ENCODE data around the gene SBF2. TPM values are rescaled to one million over a fixed set of nuclear protein-coding genes. Genes with fewer than 3 reads are reported as not detected.
"Not testable (repeated sequence)": the region's sequence is repeated elsewhere in the genome, so short reads cannot be mapped to it uniquely, and the experiment has no call there.

SBF2 gene
- total and polyA plus RNA-seq, 4 experiments from 2014 or later = 0.50 to 15.4 (median 10.2) TPM

- Histone ChIP-seq H3K9me3 (ENCODE audit: control insufficient read depth in 1 of 2, low read length in 2 of 2) (peaks cover 0 to 7% of the 10 kb centered on the region in 2 donors), H3K27me3 (ENCODE audit: insufficient read depth, low read length) (no peaks in the 10 kb centered on the region), H3K36me3 (ENCODE audit: insufficient read depth, low read length) (no peaks in the 10 kb centered on the region), H3K4me1 (ENCODE audit: insufficient read depth, low read length) (no peaks in the 10 kb centered on the region), H3K27ac (ENCODE audit: low read depth, low read length) (no peak overlapping the region), H3K4me3 (ENCODE audit: low read length in 2 of 2) (no peak overlapping the region)
- no peak for DNase-seq
- Mint-ChIP-seq H3K9me3 (peaks cover 2 to 53% (median 26%) of the 10 kb centered on the region in 8 donors), H3K4me1 (no peaks in the 10 kb centered on the region), H3K36me3 (peaks cover 30 to 41% of the 10 kb centered on the region in 2 donors), H3K4me3 (peak overlapping the region in 1 of 8 donors; percentile 38), H3K27ac (no peak overlapping the region), H3K27me3 (no peaks in the 10 kb centered on the region)
- intact Hi-C loops (cut with micrococcal nuclease) = no loop called here
- CTCF ChIA-PET (ENCODE audit: partially characterized antibody) = no interaction called here
- POLR2A ChIA-PET (ENCODE audit: partially characterized antibody) = no interaction called here
These were observed 249.4 kb downstream of the SBF2 start for GRCh38 chr11:10044618-10045017.

DNA sequence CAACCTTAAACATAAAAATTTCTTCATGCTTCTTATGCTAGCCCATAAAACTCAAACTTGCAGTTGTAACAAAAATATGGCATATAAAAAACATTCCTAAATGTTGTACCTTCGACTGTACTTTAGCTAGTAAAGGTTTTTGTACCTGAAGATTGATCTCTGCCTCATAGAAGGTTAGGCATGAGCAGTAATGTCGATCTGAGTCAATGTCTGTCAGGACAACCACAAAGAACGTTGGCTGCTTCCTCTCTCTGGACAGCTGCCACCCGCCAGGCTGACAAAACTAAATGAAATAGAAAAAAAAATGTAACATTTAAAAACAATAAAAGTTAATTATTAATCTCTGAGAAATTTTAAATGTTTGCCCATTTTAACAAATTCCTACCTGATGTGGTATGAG is 251.3 kb downstream of the SBF2 start:
- intact Hi-C loops (cut with micrococcal nuclease) = no loop called here
- no peaks in the 10 kb centered on the region for H3K4me1 ChIP-seq (ENCODE audit: insufficient read depth, low read length)
- no peaks in the 10 kb centered on the region for H3K36me3 ChIP-seq (ENCODE audit: insufficient read depth, low read length)
- no peaks in the 10 kb centered on the region for H3K4me1 Mint-ChIP-seq
- H3K27ac Mint-ChIP-seq = no peak overlapping the region
- peaks cover 30 to 50% of the 10 kb centered on the region in 2 donors for H3K36me3 Mint-ChIP-seq
- H3K27me3 Mint-ChIP-seq = no peaks in the 10 kb centered on the region
- ChIA-PET CTCF (ENCODE audit: partially characterized antibody) (no interaction called here), POLR2A (ENCODE audit: partially characterized antibody) (no interaction called here)
- H3K9me3 Mint-ChIP-seq = peaks cover 2 to 47% (median 26%) of the 10 kb centered on the region in 8 donors
- no peaks in the 10 kb centered on the region for H3K27me3 ChIP-seq (ENCODE audit: insufficient read depth, low read length)
- H3K9me3 ChIP-seq (ENCODE audit: control insufficient read depth in 1 of 2, low read length in 2 of 2) = peaks cover 0 to 7% of the 10 kb centered on the region in 2 donors
- H3K4me3 ChIP-seq (ENCODE audit: low read length in 2 of 2) = no peak overlapping the region
- no peak overlapping the region for H3K27ac ChIP-seq (ENCODE audit: low read depth, low read length)
- no peak overlapping the region for H3K4me3 Mint-ChIP-seq
- DNase-seq = no peak

DNA sequence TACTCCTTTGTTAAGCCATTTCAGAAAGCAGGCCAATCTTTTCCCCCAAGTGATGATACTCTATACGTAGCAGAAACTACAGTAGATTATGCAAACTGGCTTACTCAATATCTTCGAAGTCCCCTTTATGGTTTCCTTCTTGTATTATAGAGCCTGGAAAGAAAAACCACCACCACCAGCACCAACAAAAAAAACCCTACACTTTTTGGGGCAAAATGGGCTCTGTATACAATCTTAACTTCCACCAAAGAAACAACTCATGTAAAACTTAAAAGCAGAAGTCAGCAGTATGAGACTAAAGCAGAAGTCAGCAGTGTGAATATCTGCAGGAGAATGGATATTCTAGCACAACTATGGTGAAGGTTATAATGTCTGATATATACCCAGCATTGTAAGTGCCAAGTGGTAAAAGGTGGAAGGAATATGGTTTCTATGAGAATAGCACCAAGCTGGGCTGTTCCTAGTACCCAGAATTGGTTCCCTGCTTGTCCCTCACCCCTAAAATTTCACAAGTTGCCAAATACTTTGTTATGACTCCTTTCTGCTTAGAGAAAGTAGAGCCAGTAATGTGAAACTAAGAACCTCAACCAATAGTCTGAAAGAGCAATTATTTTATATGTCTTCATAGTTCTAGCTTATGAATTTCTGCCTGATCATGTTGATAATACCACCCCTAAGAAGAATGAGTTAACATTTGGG is 252.1 kb downstream of the SBF2 start:
- Histone ChIP-seq H3K27ac (ENCODE audit: low read depth, low read length) (no peak overlapping the region), H3K9me3 (ENCODE audit: control insufficient read depth in 1 of 2, low read length in 2 of 2) (peaks cover 0 to 7% of the 10 kb centered on the region in 2 donors), H3K36me3 (ENCODE audit: insufficient read depth, low read length) (no peaks in the 10 kb centered on the region), H3K4me3 (ENCODE audit: low read length in 2 of 2) (no peak overlapping the region), H3K4me1 (ENCODE audit: insufficient read depth, low read length) (no peaks in the 10 kb centered on the region), H3K27me3 (ENCODE audit: insufficient read depth, low read length) (no peaks in the 10 kb centered on the region)
- Mint-ChIP-seq H3K27me3 (no peaks in the 10 kb centered on the region), H3K36me3 (peaks cover 26 to 50% of the 10 kb centered on the region in 2 donors), H3K4me1 (no peaks in the 10 kb centered on the region), H3K9me3 (peaks cover 0 to 39% (median 23%) of the 10 kb centered on the region in 8 donors), H3K27ac (no peak overlapping the region), H3K4me3 (no peak overlapping the region)
- POLR2A ChIA-PET (ENCODE audit: partially characterized antibody) = no interaction called here
- no peak for DNase-seq
- CTCF ChIA-PET (ENCODE audit: partially characterized antibody) = no interaction called here
- intact Hi-C loops (cut with micrococcal nuclease) = no loop called here

DNA sequence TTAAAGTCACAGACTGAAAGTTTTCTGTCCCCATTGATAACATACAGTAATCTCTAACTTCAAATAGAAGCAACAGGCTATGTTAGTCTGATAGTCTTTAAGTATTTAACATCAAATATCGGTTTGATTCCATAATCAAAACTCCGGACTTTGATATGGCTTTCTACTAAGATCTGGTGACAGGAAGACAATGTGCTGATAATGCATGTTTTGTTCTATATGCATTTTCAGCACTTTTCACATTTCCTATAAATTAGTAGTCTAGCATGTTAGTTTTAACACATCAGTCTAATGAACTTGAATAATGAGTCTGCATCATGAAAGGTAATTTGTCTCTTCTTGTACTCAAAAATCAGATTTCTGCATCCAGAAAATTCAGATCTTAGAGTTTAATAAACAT is 252.7 kb downstream of the SBF2 start:
- H3K27me3 Mint-ChIP-seq = no peaks in the 10 kb centered on the region
- no peak overlapping the region for H3K27ac Mint-ChIP-seq
- ChIA-PET CTCF (ENCODE audit: partially characterized antibody) (no interaction called here), POLR2A (ENCODE audit: partially characterized antibody) (no interaction called here)
- Histone ChIP-seq H3K27me3 (ENCODE audit: insufficient read depth, low read length) (no peaks in the 10 kb centered on the region), H3K4me3 (ENCODE audit: low read length in 2 of 2) (no peak overlapping the region), H3K27ac (ENCODE audit: low read depth, low read length) (no peak overlapping the region), H3K4me1 (ENCODE audit: insufficient read depth, low read length) (no peaks in the 10 kb centered on the region), H3K36me3 (ENCODE audit: insufficient read depth, low read length) (no peaks in the 10 kb centered on the region), H3K9me3 (ENCODE audit: control insufficient read depth in 1 of 2, low read length in 2 of 2) (peaks cover 0 to 7% of the 10 kb centered on the region in 2 donors)
- no peak overlapping the region for H3K4me3 Mint-ChIP-seq
- H3K9me3 Mint-ChIP-seq = peaks cover 0 to 35% (median 21%) of the 10 kb centered on the region in 8 donors
- intact Hi-C loops (cut with micrococcal nuclease) = no loop called here
- DNase-seq = no peak
- H3K4me1 Mint-ChIP-seq = no peaks in the 10 kb centered on the region
- peaks cover 26 to 50% of the 10 kb centered on the region in 2 donors for H3K36me3 Mint-ChIP-seq

- H3K27ac ChIP-seq (ENCODE audit: low read depth, low read length) = no peak overlapping the region
- intact Hi-C loops (cut with micrococcal nuclease) = no loop called here
- no peak for DNase-seq
- no peak overlapping the region for H3K4me3 ChIP-seq (ENCODE audit: low read length in 2 of 2)
- Mint-ChIP-seq H3K27me3 (no peaks in the 10 kb centered on the region), H3K4me1 (no peaks in the 10 kb centered on the region), H3K9me3 (peaks cover 0 to 18% (median 8%) of the 10 kb centered on the region in 8 donors), H3K4me3 (no peak overlapping the region), H3K27ac (no peak overlapping the region), H3K36me3 (peaks cover 24 to 46% of the 10 kb centered on the region in 2 donors)
- POLR2A ChIA-PET (ENCODE audit: partially characterized antibody) = no interaction called here
- H3K36me3 ChIP-seq (ENCODE audit: insufficient read depth, low read length) = no peaks in the 10 kb centered on the region
- H3K9me3 ChIP-seq (ENCODE audit: control insufficient read depth in 1 of 2, low read length in 2 of 2) = no peaks in the 10 kb centered on the region
- no peaks in the 10 kb centered on the region for H3K27me3 ChIP-seq (ENCODE audit: insufficient read depth, low read length)
- no peaks in the 10 kb centered on the region for H3K4me1 ChIP-seq (ENCODE audit: insufficient read depth, low read length)
- CTCF ChIA-PET (ENCODE audit: partially characterized antibody) = no interaction called here
These were observed 255.3 kb downstream of the SBF2 start for GRCh38 chr11:10038521-10039302.

- POLR2A ChIA-PET (ENCODE audit: partially characterized antibody) = not testable (repeated sequence)
These were observed 258.1 kb downstream of the SBF2 start for GRCh38 chr11:10035932-10036331.

GRCh38 chr11:10032935-10033334 is 261.1 kb downstream of the SBF2 start:
- Histone ChIP-seq H3K9me3 (ENCODE audit: control insufficient read depth in 1 of 2, low read length in 2 of 2) (no peaks in the 10 kb centered on the region), H3K4me1 (ENCODE audit: insufficient read depth, low read length) (no peaks in the 10 kb centered on the region), H3K36me3 (ENCODE audit: insufficient read depth, low read length) (no peaks in the 10 kb centered on the region), H3K27me3 (ENCODE audit: insufficient read depth, low read length) (no peaks in the 10 kb centered on the region), H3K27ac (ENCODE audit: low read depth, low read length) (no peak overlapping the region), H3K4me3 (ENCODE audit: low read length in 2 of 2) (no peak overlapping the region)
- POLR2A ChIA-PET (ENCODE audit: partially characterized antibody) = no interaction called here
- no peak for DNase-seq
- CTCF ChIA-PET (ENCODE audit: partially characterized antibody) = no interaction called here
- peaks cover 10 to 18% of the 10 kb centered on the region in 2 donors for H3K36me3 Mint-ChIP-seq
- intact Hi-C loops (cut with micrococcal nuclease) = no loop called here
- H3K4me1 Mint-ChIP-seq = no peaks in the 10 kb centered on the region
- no peaks in the 10 kb centered on the region for H3K27me3 Mint-ChIP-seq
- H3K4me3 Mint-ChIP-seq = no peak overlapping the region
- no peak overlapping the region for H3K27ac Mint-ChIP-seq
- H3K9me3 Mint-ChIP-seq = peaks cover 0 to 7% (median 0%) of the 10 kb centered on the region in 8 donors

More at GRCh38 chr11:10035932-10036331, 258.1 kb downstream of the SBF2 start:
- H3K4me3 ChIP-seq (ENCODE audit: low read length in 2 of 2); H3K36me3 ChIP-seq (ENCODE audit: insufficient read depth, low read length); H3K4me1 Mint-ChIP-seq; H3K4me3 Mint-ChIP-seq; DNase-seq; H3K27ac Mint-ChIP-seq; intact Hi-C loops (cut with micrococcal nuclease); H3K27me3 Mint-ChIP-seq; H3K9me3 ChIP-seq (ENCODE audit: control insufficient read depth in 1 of 2, low read length in 2 of 2); H3K4me1 ChIP-seq (ENCODE audit: insufficient read depth, low read length); H3K27me3 ChIP-seq (ENCODE audit: insufficient read depth, low read length); H3K9me3 Mint-ChIP-seq; H3K27ac ChIP-seq (ENCODE audit: low read depth, low read length); CTCF ChIA-PET (ENCODE audit: partially characterized antibody): not testable (repeated sequence)
- peaks cover 8 to 23% of the 10 kb centered on the region in 2 donors for H3K36me3 Mint-ChIP-seq
